ENCODE data around the gene CPA4. TPM values are rescaled to one million over a fixed set of nuclear protein-coding genes. Genes with fewer than 3 reads are reported as not detected.

Gene CPA4
- total and polyA plus RNA-seq, 2 experiments from 2014 or later: 1.1 to 3.3 TPM

DNA sequence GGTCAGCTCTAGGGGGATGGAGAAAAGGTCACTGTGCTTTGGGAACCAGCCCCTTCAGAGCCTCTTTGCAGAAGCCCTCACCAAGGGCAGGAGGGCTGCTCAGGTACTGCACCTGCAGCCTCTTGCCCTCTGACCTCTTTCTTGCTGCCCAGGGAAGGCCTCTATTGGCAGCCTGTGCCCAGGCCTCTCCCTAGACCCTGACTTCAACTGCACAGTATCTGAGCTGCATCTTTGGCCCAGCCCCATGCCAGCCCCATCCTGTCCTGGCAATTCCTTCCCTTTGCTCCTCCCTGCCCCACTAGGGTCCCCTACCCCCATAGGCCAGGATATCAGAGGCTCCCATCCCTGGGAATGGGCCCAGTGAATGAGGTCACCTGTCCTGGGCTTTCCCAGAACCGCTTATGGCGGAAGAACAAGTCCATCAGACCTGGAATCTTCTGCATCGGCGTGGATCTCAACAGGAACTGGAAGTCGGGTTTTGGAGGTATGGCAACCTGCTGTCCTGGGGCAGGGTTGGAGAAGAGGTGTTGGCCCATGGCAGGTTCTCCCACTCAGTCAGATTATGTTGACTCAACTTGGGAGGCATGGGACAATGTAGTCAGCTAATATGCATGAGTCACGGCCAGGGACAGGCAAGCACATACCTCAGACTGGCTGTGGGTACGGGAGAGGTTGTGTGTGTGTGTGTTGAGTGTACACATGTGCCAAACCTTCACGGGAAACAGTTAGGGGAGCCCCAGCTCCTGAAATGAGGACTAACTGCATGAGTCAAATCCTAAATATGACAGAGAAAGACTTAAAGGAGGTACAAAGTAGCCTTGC lies 70.3 kb downstream of the CPA4 start:
- 71% methylated on average over 8 of the region's 8 CpGs for WGBS (ENCODE audit: low lambda C conversion rate, missing lambda C conversion rate)
- Histone ChIP-seq H3K79me2 (no peaks in the 10 kb centered on the region), H3K4me3 (no peak overlapping the region), H3K36me3 (replicated peaks; ENCODE audit: insufficient read depth, low read depth) (no peaks in the 10 kb centered on the region), H2AFZ (no peak overlapping the region), H3K9me2 (replicated peaks; ENCODE audit: insufficient read depth) (no peaks in the 10 kb centered on the region), H3K9me3 (ENCODE audit: low read depth) (no peaks in the 10 kb centered on the region), H3K4me1 (ENCODE audit: insufficient read depth) (peaks cover 35% of the 10 kb centered on the region), H3K27me3 (no peaks in the 10 kb centered on the region), H4K20me1 (ENCODE audit: insufficient read depth, poor library complexity, severe bottlenecking) (no peaks in the 10 kb centered on the region), H3K4me2 (no peak overlapping the region), H3K27ac (peak overlapping the region; percentile 86)
- no peak for TF ChIP-seq EZH2phosphoT487 (IDR thresholded peaks at IDR 0.05; ENCODE audit: low read depth, severe bottlenecking, unreplicated experiment)
- TF ChIP-seq, protein P1, sequence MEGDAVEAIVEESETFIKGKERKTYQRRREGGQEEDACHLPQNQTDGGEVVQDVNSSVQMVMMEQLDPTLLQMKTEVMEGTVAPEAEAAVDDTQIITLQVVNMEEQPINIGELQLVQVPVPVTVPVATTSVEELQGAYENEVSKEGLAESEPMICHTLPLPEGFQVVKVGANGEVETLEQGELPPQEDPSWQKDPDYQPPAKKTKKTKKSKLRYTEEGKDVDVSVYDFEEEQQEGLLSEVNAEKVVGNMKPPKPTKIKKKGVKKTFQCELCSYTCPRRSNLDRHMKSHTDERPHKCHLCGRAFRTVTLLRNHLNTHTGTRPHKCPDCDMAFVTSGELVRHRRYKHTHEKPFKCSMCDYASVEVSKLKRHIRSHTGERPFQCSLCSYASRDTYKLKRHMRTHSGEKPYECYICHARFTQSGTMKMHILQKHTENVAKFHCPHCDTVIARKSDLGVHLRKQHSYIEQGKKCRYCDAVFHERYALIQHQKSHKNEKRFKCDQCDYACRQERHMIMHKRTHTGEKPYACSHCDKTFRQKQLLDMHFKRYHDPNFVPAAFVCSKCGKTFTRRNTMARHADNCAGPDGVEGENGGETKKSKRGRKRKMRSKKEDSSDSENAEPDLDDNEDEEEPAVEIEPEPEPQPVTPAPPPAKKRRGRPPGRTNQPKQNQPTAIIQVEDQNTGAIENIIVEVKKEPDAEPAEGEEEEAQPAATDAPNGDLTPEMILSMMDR (IDR thresholded peaks at IDR 0.05; ENCODE audit: poor library complexity): no peak
- peak; percentile 80 for DNase-seq (ENCODE audit: low spot score)

DNA sequence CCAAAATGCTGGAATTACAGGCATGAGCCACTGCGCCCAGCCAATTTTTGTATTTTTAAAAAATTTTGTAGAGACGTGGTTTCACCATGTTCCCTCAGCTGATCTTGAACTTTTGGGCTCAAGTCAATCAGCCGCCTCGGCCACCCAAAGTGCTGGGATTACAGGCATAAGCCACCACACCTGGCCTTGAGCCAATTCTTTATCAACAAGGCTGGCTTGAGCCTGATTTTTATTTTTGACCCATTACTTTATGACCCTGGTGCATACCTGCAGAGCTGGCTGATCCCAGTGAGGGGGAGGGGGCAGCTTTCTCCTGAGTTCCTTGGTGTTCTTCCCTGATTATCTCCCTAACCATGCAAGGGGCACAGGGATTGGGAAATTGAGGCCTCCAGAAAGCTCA lies 71.5 kb downstream of the CPA4 start:
- no peak overlapping the region for H3K4me3 ChIP-seq
- no peaks in the 10 kb centered on the region for H4K20me1 ChIP-seq (ENCODE audit: insufficient read depth, poor library complexity, severe bottlenecking)
- H3K79me2 ChIP-seq: no peaks in the 10 kb centered on the region
- no peak overlapping the region for H3K4me2 ChIP-seq
- no peaks in the 10 kb centered on the region for H3K36me3 ChIP-seq (replicated peaks; ENCODE audit: insufficient read depth, low read depth)
- no peaks in the 10 kb centered on the region for H3K27me3 ChIP-seq
- H3K9me3 ChIP-seq (ENCODE audit: low read depth): no peaks in the 10 kb centered on the region
- H3K4me1 ChIP-seq (ENCODE audit: insufficient read depth): peaks cover 43% of the 10 kb centered on the region
- peak overlapping the region; percentile 86 for H3K27ac ChIP-seq
- 79% methylated on average over 4 of the region's 4 CpGs for WGBS (ENCODE audit: low lambda C conversion rate, missing lambda C conversion rate)
- TF ChIP-seq, protein P1 (IDR thresholded peaks at IDR 0.05; ENCODE audit: poor library complexity): no peak
- TF ChIP-seq EZH2 (IDR thresholded peaks at IDR 0.05; ENCODE audit: borderline replicate concordance) (no peak), EZH2phosphoT487 (IDR thresholded peaks at IDR 0.05; ENCODE audit: low read depth, severe bottlenecking, unreplicated experiment) (no peak)
- no peaks in the 10 kb centered on the region for H3K9me2 ChIP-seq (replicated peaks; ENCODE audit: insufficient read depth)
- no peak for DNase-seq (ENCODE audit: low spot score)
- H2AFZ ChIP-seq: no peak overlapping the region

DNA sequence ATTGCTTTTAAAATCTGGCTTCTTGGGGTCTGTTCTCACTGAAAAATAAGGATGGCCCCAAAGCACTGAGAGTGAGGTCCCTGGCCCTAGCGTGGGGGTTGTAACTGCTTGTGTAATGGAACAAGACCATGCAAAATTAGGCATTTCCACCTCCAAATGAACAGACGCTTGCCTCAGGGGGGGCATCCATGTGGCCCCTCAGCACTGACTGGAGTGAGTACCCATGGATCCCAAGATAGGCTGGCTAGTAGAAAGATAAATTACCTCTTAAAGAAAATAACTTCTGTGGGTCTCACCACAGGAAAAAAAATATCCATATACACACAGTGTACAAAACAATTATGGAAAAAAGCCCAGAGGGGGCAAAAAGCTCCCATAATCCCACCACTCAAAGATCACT lies 72.1 kb downstream of the CPA4 start:
- H3K4me3 ChIP-seq: no peak overlapping the region
- H3K9me3 ChIP-seq (ENCODE audit: low read depth): no peaks in the 10 kb centered on the region
- H4K20me1 ChIP-seq (ENCODE audit: insufficient read depth, poor library complexity, severe bottlenecking): no peaks in the 10 kb centered on the region
- H3K27me3 ChIP-seq: no peaks in the 10 kb centered on the region
- no peaks in the 10 kb centered on the region for H3K79me2 ChIP-seq
- H3K9me2 ChIP-seq (replicated peaks; ENCODE audit: insufficient read depth): no peaks in the 10 kb centered on the region
- H3K36me3 ChIP-seq (replicated peaks; ENCODE audit: insufficient read depth, low read depth): no peaks in the 10 kb centered on the region
- TF ChIP-seq, protein P1 (IDR thresholded peaks at IDR 0.05; ENCODE audit: poor library complexity): no peak
- no peak for TF ChIP-seq EZH2phosphoT487 (IDR thresholded peaks at IDR 0.05; ENCODE audit: low read depth, severe bottlenecking, unreplicated experiment)
- no peak for TF ChIP-seq EZH2 (IDR thresholded peaks at IDR 0.05; ENCODE audit: borderline replicate concordance)
- peaks cover 50% of the 10 kb centered on the region for H3K4me1 ChIP-seq (ENCODE audit: insufficient read depth)
- H3K4me2 ChIP-seq: no peak overlapping the region
- DNase-seq (ENCODE audit: low spot score): no peak
- H2AFZ ChIP-seq: no peak overlapping the region
- WGBS (ENCODE audit: low lambda C conversion rate, missing lambda C conversion rate): 90% methylated on average over 2 of the region's 2 CpGs
- H3K27ac ChIP-seq: peak overlapping the region; percentile 86

All from hepatocyte (in vitro differentiated cells).